GM11168 (cell line): Measurements from ENCODE around the gene SLC24A3.
"Not testable (repeated sequence)": the region's sequence is repeated elsewhere in the genome, so short reads cannot be mapped to it uniquely, and the experiment has no call there.

Experiments
- in situ Hi-C: fragments of 300-500 bp; cut with MboI; formaldehyde crosslinking; loops from one replicate; pipeline ENCODE4 v1.12.0; 2022; ENCODE audit warnings: low sequenced_read_pairs; ENCODE audit not compliant: unreplicated experiment

Gene SLC24A3

GRCh38 chr20:19678591-19678990 is 466.1 kb downstream of the SLC24A3 start:
- in situ Hi-C loops: not testable (repeated sequence)

- in situ Hi-C loops: no loop called here
These were observed 467.6 kb downstream of the SLC24A3 start for GRCh38 chr20:19679900-19680495.

- in situ Hi-C loops: no loop called here
These were observed 469.8 kb downstream of the SLC24A3 start for GRCh38 chr20:19682249-19682648.

- in situ Hi-C loops: no loop called here
These were observed 470.7 kb downstream of the SLC24A3 start for GRCh38 chr20:19683188-19683587.

GRCh38 chr20:19683822-19684221 is 471.4 kb downstream of the SLC24A3 start:
- in situ Hi-C loops: no loop called here

- in situ Hi-C loops: no loop called here
These were observed 475.8 kb downstream of the SLC24A3 start for GRCh38 chr20:19688031-19688806.

GRCh38 chr20:19690462-19690861 is 478.0 kb downstream of the SLC24A3 start:
- in situ Hi-C loops: no loop called here

GRCh38 chr20:19691125-19691524 is 478.7 kb downstream of the SLC24A3 start:
- in situ Hi-C loops: no loop called here

GRCh38 chr20:19692100-19692499 is 479.7 kb downstream of the SLC24A3 start:
- in situ Hi-C loops: no loop called here

- in situ Hi-C loops: no loop called here
These were observed 480.3 kb downstream of the SLC24A3 start for GRCh38 chr20:19692685-19693119.

GRCh38 chr20:19693508-19693907 is 481.1 kb downstream of the SLC24A3 start:
- in situ Hi-C loops: no loop called here

- in situ Hi-C loops: no loop called here
These were observed 482.6 kb downstream of the SLC24A3 start for GRCh38 chr20:19695081-19695480.

GRCh38 chr20:19696620-19697019 is 484.2 kb downstream of the SLC24A3 start:
- in situ Hi-C loops: no loop called here

GRCh38 chr20:19697415-19697814 is 485.0 kb downstream of the SLC24A3 start:
- in situ Hi-C loops: no loop called here

- in situ Hi-C loops: no loop called here
These were observed 486.9 kb downstream of the SLC24A3 start for GRCh38 chr20:19699180-19699971.

GRCh38 chr20:19701429-19701828 is 489.0 kb downstream of the SLC24A3 start:
- in situ Hi-C loops: no loop called here

GRCh38 chr20:19706463-19706862 is 494.0 kb downstream of the SLC24A3 start:
- in situ Hi-C loops: no loop called here

GRCh38 chr20:19709635-19710335 is 497.3 kb downstream of the SLC24A3 start:
- in situ Hi-C loops: no loop called here

- in situ Hi-C loops: no loop called here
These were observed 498.1 kb downstream of the SLC24A3 start for GRCh38 chr20:19710336-19711120.

- in situ Hi-C loops: no loop called here
These were observed 498.7 kb downstream of the SLC24A3 start for GRCh38 chr20:19711126-19711525.
